GM18909 (cell line): ENCODE results near the gene RIOK3.
"Not testable (repeated sequence)": the region's sequence is repeated elsewhere in the genome, so short reads cannot be mapped to it uniquely, and the experiment has no call there.

Source experiments
- ATAC-seq: cut with Tn5 transposase; IDR thresholded peaks from one replicate; pipeline ENCODE4 v1.9.1; 2021; ENCODE audit warnings: mild to moderate bottlenecking; ENCODE audit not compliant: unreplicated experiment, poor library complexity

Gene RIOK3

GRCh38 chr18:23450022-23450421 is 3.1 kb upstream of the RIOK3 start:
- ATAC-seq: no peak

GRCh38 chr18:23451011-23451410 is 2.1 kb upstream of the RIOK3 start:
- ATAC-seq: no peak

- ATAC-seq: no peak
Observed at GRCh38 chr18:23451491-23451890, 1.6 kb upstream of the RIOK3 start.

- no peak for ATAC-seq
Observed at GRCh38 chr18:23452347-23452727, 750 bp upstream of the RIOK3 start.

GRCh38 chr18:23453680-23454058 is 582 bp downstream of the RIOK3 start:
- ATAC-seq: peak; percentile 4

GRCh38 chr18:23456835-23457234 is 3.7 kb downstream of the RIOK3 start:
- ATAC-seq: no peak

- no peak for ATAC-seq
Observed at GRCh38 chr18:23458830-23459529, 5.9 kb downstream of the RIOK3 start.

GRCh38 chr18:23459530-23459921 is 6.4 kb downstream of the RIOK3 start:
- ATAC-seq: no peak

- ATAC-seq: no peak
Observed at GRCh38 chr18:23460285-23461273, 7.5 kb downstream of the RIOK3 start.

- no peak for ATAC-seq
Observed at GRCh38 chr18:23462876-23463275, 9.8 kb downstream of the RIOK3 start.

- ATAC-seq: no peak
Observed at GRCh38 chr18:23468753-23469459, 15.8 kb downstream of the RIOK3 start.

GRCh38 chr18:23470620-23471387 is 17.7 kb downstream of the RIOK3 start:
- no peak for ATAC-seq

GRCh38 chr18:23471486-23471885 is 18.4 kb downstream of the RIOK3 start:
- ATAC-seq: no peak

GRCh38 chr18:23479829-23480505 is 26.9 kb downstream of the RIOK3 start:
- ATAC-seq: peak; percentile 46

GRCh38 chr18:23484561-23485182 is 31.6 kb downstream of the RIOK3 start:
- no peak for ATAC-seq

GRCh38 chr18:23485386-23485785 is 32.3 kb downstream of the RIOK3 start:
- ATAC-seq: no peak

GRCh38 chr18:23487738-23488570 is 34.9 kb downstream of the RIOK3 start:
- ATAC-seq: peak; percentile 87

GRCh38 chr18:23489586-23489985 is 36.5 kb downstream of the RIOK3 start:
- ATAC-seq: not testable (repeated sequence)
